HFFc6 (cell line): ENCODE data around the gene DAPK1. TPM values are rescaled to one million over a fixed set of nuclear protein-coding genes. Genes with fewer than 3 reads are reported as not detected.

Source experiments
- DNase-seq: peaks from one replicate; pipeline ENCODE4 v3.0.0-alpha.2; 2018
- H3K27ac Mint-ChIP-seq: 2 replicates; pipeline ENCODE4 v1.8.0; 2020; ENCODE audit warnings: mild to moderate bottlenecking, mixed read lengths
- H3K27me3 Mint-ChIP-seq: 2 replicates; pipeline ENCODE4 v1.8.0; 2021; ENCODE audit warnings: mild to moderate bottlenecking, moderate library complexity, mixed read lengths; ENCODE audit not compliant: insufficient read depth
- H3K36me3 Mint-ChIP-seq: 2 replicates; pipeline ENCODE4 v1.8.0; 2021; ENCODE audit warnings: low read depth, mixed read lengths
- H3K4me1 Mint-ChIP-seq: 2 replicates; pipeline ENCODE4 v1.8.0; 2020; ENCODE audit warnings: low read depth, mixed read lengths
- H3K4me3 Mint-ChIP-seq: 2 replicates; pipeline ENCODE4 v1.8.0; 2020; ENCODE audit warnings: mild to moderate bottlenecking, moderate library complexity, mixed read lengths
- H3K9me3 Mint-ChIP-seq: 2 replicates; pipeline ENCODE4 v1.8.0; 2020; ENCODE audit warnings: mild to moderate bottlenecking, mixed read lengths
- CTCF ChIP-seq: fragments of 200-600 bp; sonication (generic); IDR thresholded peaks from 2 replicates; pipeline ENCODE4 v1.5.0; 2021; ENCODE audit warnings: antibody characterized with exemption, mild to moderate bottlenecking
- total RNA-seq, 6 experiments: library from RNA; stranded (reverse); fragmentation: NEBNext Ultra II Directional; extraction: Animal tissue kit (Norgen Biotek cat#: 25700); gene quantifications; 2 replicates in 1 of 6; 3 replicates in 5 of 6; pipeline ENCODE4 v1.2.3, GENCODE V29; 2021

The DAPK1 gene
- total RNA-seq, 6 experiments from 2014 or later: 0.06 to 0.36 (median 0.18) TPM

GRCh38 chr9:87668222-87668621, 170.6 kb downstream of the DAPK1 start:
- no peaks in the 10 kb centered on the region for H3K36me3 Mint-ChIP-seq
- TF ChIP-seq CTCF: no peak
- DNase-seq: no peak
- H3K4me3 Mint-ChIP-seq: no peak overlapping the region
- peaks cover 10% of the 10 kb centered on the region for H3K9me3 Mint-ChIP-seq
- no peak overlapping the region for H3K27ac Mint-ChIP-seq
- H3K4me1 Mint-ChIP-seq: peaks cover under 1% of the 10 kb centered on the region; the same call in 1 of the 2 replicates
- peaks cover 17% of the 10 kb centered on the region for H3K27me3 Mint-ChIP-seq

GRCh38 chr9:87668722-87669121, 171.1 kb downstream of the DAPK1 start:
- Mint-ChIP-seq H3K27me3 (peaks cover 20% of the 10 kb centered on the region), H3K4me3 (no peak overlapping the region), H3K27ac (no peak overlapping the region), H3K36me3 (no peaks in the 10 kb centered on the region), H3K9me3 (peaks cover 10% of the 10 kb centered on the region), H3K4me1 (no peaks in the 10 kb centered on the region)
- no peak for DNase-seq
- TF ChIP-seq CTCF: no peak

- no peak for DNase-seq
- H3K27me3 Mint-ChIP-seq: peaks cover 20% of the 10 kb centered on the region
- no peak for TF ChIP-seq CTCF
- H3K4me3 Mint-ChIP-seq: no peak overlapping the region
- H3K27ac Mint-ChIP-seq: no peak overlapping the region
- H3K4me1 Mint-ChIP-seq: no peaks in the 10 kb centered on the region
- H3K36me3 Mint-ChIP-seq: no peaks in the 10 kb centered on the region
- H3K9me3 Mint-ChIP-seq: peaks cover 10% of the 10 kb centered on the region
Measured at GRCh38 chr9:87670572-87671264, 173.1 kb downstream of the DAPK1 start.

GRCh38 chr9:87671478-87671877, 173.8 kb downstream of the DAPK1 start:
- no peak for DNase-seq
- H3K36me3 Mint-ChIP-seq: no peaks in the 10 kb centered on the region
- no peak overlapping the region for H3K4me3 Mint-ChIP-seq
- H3K27ac Mint-ChIP-seq: no peak overlapping the region
- peaks cover 10% of the 10 kb centered on the region for H3K9me3 Mint-ChIP-seq
- no peaks in the 10 kb centered on the region for H3K4me1 Mint-ChIP-seq
- peaks cover 20% of the 10 kb centered on the region for H3K27me3 Mint-ChIP-seq
- no peak for TF ChIP-seq CTCF

- DNase-seq: no peak
- Mint-ChIP-seq H3K4me1 (no peaks in the 10 kb centered on the region), H3K27me3 (peaks cover 23% of the 10 kb centered on the region), H3K36me3 (no peaks in the 10 kb centered on the region), H3K9me3 (peaks cover 7% of the 10 kb centered on the region), H3K27ac (no peak overlapping the region), H3K4me3 (no peak overlapping the region)
- TF ChIP-seq CTCF: no peak
Measured at GRCh38 chr9:87671925-87672324, 174.3 kb downstream of the DAPK1 start.
